NT2/D1 (cell line): ENCODE measurements around the gene COG8.

Experiments
- YY1 ChIP-seq: IDR thresholded peaks from 2 replicates; pipeline ENCODE4 v1.6.1; 2011; ENCODE audit not compliant: insufficient read length, insufficient read depth
- ZNF274 ChIP-seq: IDR thresholded peaks from 2 replicates; pipeline ENCODE4 v1.6.1; 2011; ENCODE audit warnings: mild to moderate bottlenecking, low read depth, low read length

DNA sequence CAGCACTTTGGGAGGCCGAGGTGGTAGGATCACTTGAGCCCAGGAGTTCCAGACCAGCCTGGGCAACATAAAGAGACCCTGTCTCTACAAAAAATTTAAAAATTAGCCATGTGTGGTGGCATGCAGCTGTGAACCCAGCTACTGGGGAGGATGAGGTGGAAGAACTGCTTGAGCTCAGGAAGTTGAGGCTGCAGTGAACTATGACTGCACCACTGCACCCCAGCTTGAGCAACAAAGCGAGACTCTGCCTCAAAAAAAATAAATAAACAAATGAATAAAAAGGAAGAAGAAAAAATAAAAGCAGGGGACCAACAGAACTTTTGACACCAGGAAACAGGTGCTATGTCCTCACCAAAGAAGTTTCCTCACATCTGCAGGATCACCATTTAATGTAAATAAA, 32.2 kb upstream of the COG8 start:
- TF ChIP-seq ZNF274 (no peak), YY1 (no peak)
